Progenitor cell of endocrine pancreas (in vitro differentiated cells): ENCODE data around the gene PODXL. TPM values are rescaled to one million over a fixed set of nuclear protein-coding genes. Genes with fewer than 3 reads are reported as not detected.

ENCODE experiments used
- DNase-seq: peaks from one replicate; pipeline ENCODE4 v3.0.0; 2021; ENCODE audit warnings: low spot score; ENCODE audit not compliant: unreplicated experiment
- H3K27ac Mint-ChIP-seq: 2 replicates; pipeline ENCODE4 v1.8.0; 2021; ENCODE audit warnings: mild to moderate bottlenecking, moderate library complexity, mixed read lengths
- H3K27me3 Mint-ChIP-seq: 2 replicates; pipeline ENCODE4 v1.8.0; 2021; ENCODE audit warnings: mixed read lengths
- H3K36me3 Mint-ChIP-seq: 2 replicates; pipeline ENCODE4 v1.8.0; 2022; ENCODE audit warnings: mixed read lengths; ENCODE audit not compliant: insufficient read depth
- H3K4me1 Mint-ChIP-seq: 2 replicates; pipeline ENCODE4 v1.8.0; 2021; ENCODE audit warnings: low read depth, mixed read lengths
- H3K4me3 Mint-ChIP-seq: 2 replicates; pipeline ENCODE4 v1.8.0; 2021; ENCODE audit warnings: low read depth, mild to moderate bottlenecking, moderate library complexity, mixed read lengths
- H3K9me3 Mint-ChIP-seq: 2 replicates; pipeline ENCODE4 v1.8.0; 2021; ENCODE audit warnings: low read depth, mixed read lengths
- CTCF ChIP-seq: fragments of 200-600 bp; sonication (generic); IDR thresholded peaks from one replicate; pipeline ENCODE4 v1.5.0; 2021; ENCODE audit warnings: antibody characterized with exemption, mild to moderate bottlenecking; ENCODE audit not compliant: unreplicated experiment
- total RNA-seq: library from RNA; stranded (reverse); gene quantifications from 2 replicates; pipeline ENCODE4 v1.2.1, GENCODE V29; 2021

The PODXL gene
- total RNA-seq, 1 donor from 2014 or later, result 21.2 TPM

GRCh38 chr7:131455546-131455945 is 100.9 kb downstream of the PODXL start:
- Mint-ChIP-seq H3K4me3 (no peak overlapping the region), H3K27ac (no peak overlapping the region), H3K4me1 (peaks cover 17% of the 10 kb centered on the region), H3K27me3 (no peaks in the 10 kb centered on the region), H3K9me3 (no peaks in the 10 kb centered on the region), H3K36me3 (peaks cover 16% of the 10 kb centered on the region)
- no peak for TF ChIP-seq CTCF
- DNase-seq, result no peak

GRCh38 chr7:131455001-131455400 is 101.4 kb downstream of the PODXL start:
- Mint-ChIP-seq H3K27me3 (no peaks in the 10 kb centered on the region), H3K9me3 (no peaks in the 10 kb centered on the region)

GRCh38 chr7:131454498-131454897 is 101.9 kb downstream of the PODXL start:
- DNase-seq, result no peak
- no peak for TF ChIP-seq CTCF
- Mint-ChIP-seq H3K27ac (peak overlapping the region; percentile 16), H3K4me3 (no peak overlapping the region), H3K4me1 (peaks cover 16% of the 10 kb centered on the region), H3K27me3 (no peaks in the 10 kb centered on the region), H3K36me3 (peaks cover 18% of the 10 kb centered on the region), H3K9me3 (no peaks in the 10 kb centered on the region)

More at GRCh38 chr7:131455001-131455400, 101.4 kb downstream of the PODXL start:
- peak overlapping the region; percentile 16 for H3K27ac Mint-ChIP-seq
- DNase-seq, result no peak
- TF ChIP-seq CTCF, result no peak
- H3K4me3 Mint-ChIP-seq, result no peak overlapping the region
- peaks cover 17% of the 10 kb centered on the region for H3K4me1 Mint-ChIP-seq
- H3K36me3 Mint-ChIP-seq, result peaks cover 17% of the 10 kb centered on the region

Other genes starting within 250 kb of the PODXL start
- 55.9 and 56.8 TPM in 2 replicates for gene MKLN1, start 228.8 kb downstream of the PODXL start, total RNA-seq